ENCODE results near the gene MASP2. TPM values are rescaled to one million over a fixed set of nuclear protein-coding genes. Genes with fewer than 3 reads are reported as not detected.
"Not testable (repeated sequence)": the region's sequence is repeated elsewhere in the genome, so short reads cannot be mapped to it uniquely, and the experiment has no call there.

The MASP2 gene
- total RNA-seq, 1 experiment from 2014 or later: not detected

- peak; percentile 87 for DNase-seq (ENCODE audit: low read depth, low spot score)
Measured at GRCh38 chr1:11059968-11060830, 13.2 kb upstream of the MASP2 start, which contains the start of gene SRM. Gene SRM (minus strand): TSS chr1:11060018. CDS start chr1:11059943, 75 bp downstream.

GRCh38 chr1:11059155-11059967 lies 12.3 kb upstream of the MASP2 start:
- DNase-seq (ENCODE audit: low read depth, low spot score): no peak
- in situ Hi-C loops (cut with HindIII; ENCODE audit: low pct_unique_long_range_greater_than_20kb, low sequenced_read_pairs): no loop called here

More at GRCh38 chr1:11059968-11060830, 13.2 kb upstream of the MASP2 start, which contains the start of gene SRM:
- in situ Hi-C loops (cut with HindIII; ENCODE audit: low pct_unique_long_range_greater_than_20kb, low sequenced_read_pairs): no loop called here

DNA sequence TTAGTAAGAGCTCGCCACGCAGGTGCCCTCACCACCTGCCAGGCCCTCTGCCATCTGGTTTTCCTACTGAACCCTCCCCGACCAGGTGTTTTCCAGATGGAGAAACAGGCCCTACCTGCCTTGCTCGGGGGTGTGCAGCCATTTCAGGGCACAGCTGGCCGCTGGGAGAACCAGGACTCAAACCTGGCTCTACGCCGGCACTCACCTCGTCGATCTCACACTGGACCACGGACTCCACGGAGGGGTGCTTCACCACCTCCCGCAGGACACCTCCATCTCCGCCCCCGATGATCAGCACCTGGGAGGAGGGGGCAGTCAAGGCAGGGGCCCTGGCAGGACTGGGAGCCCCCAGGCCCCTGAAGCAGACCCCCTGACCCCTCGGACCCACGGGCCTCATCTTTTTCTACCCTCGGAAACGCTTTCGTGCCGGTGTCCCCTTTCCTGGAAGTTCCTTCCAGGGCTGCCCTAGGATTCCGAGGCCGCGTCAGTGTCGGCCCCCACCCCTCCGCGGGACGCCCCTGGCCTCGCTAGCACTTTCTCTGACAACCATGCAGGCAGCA lies 11.6 kb upstream of the MASP2 start:
- in situ Hi-C loops (cut with HindIII; ENCODE audit: low pct_unique_long_range_greater_than_20kb, low sequenced_read_pairs): no loop called here
- DNase-seq (ENCODE audit: low read depth, low spot score): no peak

DNA sequence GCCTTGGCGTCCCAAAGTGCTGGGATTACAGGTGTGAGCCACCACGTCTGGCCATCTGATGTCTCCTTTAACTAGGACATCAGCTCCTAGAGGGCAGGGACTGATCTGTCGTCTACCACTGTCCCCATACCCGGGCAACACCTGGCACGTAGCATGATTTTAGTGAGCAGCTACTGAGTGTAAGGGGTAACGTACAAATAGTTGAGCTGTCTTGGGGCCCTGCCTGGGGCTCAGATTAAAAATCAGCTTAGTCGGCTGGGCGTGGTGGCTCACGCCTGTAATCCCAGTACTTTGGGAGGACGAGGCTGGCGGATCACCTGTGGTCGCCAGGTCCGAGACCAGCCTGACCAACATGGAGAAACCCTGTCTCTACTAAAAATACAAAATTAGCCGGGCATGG lies 11.0 kb upstream of the MASP2 start:
- DNase-seq (ENCODE audit: low read depth, low spot score): no peak
- in situ Hi-C loops (cut with HindIII; ENCODE audit: low pct_unique_long_range_greater_than_20kb, low sequenced_read_pairs): no loop called here

GRCh38 chr1:11057477-11057876 lies 10.4 kb upstream of the MASP2 start:
- DNase-seq (ENCODE audit: low read depth, low spot score): no peak
- in situ Hi-C loops (cut with HindIII; ENCODE audit: low pct_unique_long_range_greater_than_20kb, low sequenced_read_pairs): no loop called here

DNA sequence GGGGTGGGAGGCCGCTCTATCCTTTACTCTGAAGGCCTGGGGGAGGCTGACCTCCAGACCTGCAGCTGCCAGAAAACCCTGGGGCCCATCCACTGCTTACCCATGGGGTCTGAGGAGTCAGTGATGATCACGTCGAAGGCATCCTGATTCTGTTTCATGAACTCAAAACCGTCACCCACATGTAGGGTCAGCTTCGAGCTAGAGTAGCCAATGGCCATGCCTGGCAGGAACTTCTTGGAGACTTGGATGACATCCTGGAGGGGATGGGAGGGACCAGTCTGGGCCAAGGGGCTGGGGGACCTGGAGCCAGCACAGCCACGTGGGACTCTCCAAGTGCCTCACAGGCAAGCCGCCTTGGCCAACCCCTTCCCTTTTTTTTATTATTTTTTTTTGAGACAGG lies 9.5 kb upstream of the MASP2 start:
- in situ Hi-C loops (cut with HindIII; ENCODE audit: low pct_unique_long_range_greater_than_20kb, low sequenced_read_pairs): no loop called here
- DNase-seq (ENCODE audit: low read depth, low spot score): no peak

GRCh38 chr1:11055676-11056075 lies 8.6 kb upstream of the MASP2 start:
- no peak for DNase-seq (ENCODE audit: low read depth, low spot score)
- in situ Hi-C loops (cut with HindIII; ENCODE audit: low pct_unique_long_range_greater_than_20kb, low sequenced_read_pairs): no loop called here

GRCh38 chr1:11054666-11055065 lies 7.6 kb upstream of the MASP2 start:
- in situ Hi-C loops (cut with HindIII; ENCODE audit: low pct_unique_long_range_greater_than_20kb, low sequenced_read_pairs): no loop called here
- no peak for DNase-seq (ENCODE audit: low read depth, low spot score)

DNA sequence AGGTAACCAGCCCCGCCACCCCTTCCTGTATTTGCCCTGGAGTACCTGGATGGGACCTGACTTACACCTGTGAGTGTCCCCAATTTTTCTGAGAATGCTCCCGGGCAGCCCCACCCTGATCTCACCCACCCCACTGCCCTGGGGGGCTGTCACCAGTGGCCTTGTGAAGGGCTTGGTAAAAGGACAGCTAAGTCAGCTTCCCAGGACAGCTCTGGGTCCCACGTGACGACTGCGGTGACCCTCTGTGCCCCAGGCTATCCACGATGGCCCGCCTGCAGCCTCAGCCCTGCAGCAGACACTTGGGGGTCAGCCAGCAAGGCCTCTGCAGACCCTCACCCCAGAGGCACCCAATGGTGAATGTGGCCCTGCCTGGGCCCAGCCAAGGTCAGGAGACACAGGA lies 7.1 kb upstream of the MASP2 start:
- in situ Hi-C loops (cut with HindIII; ENCODE audit: low pct_unique_long_range_greater_than_20kb, low sequenced_read_pairs): no loop called here
- no peak for DNase-seq (ENCODE audit: low read depth, low spot score)

- DNase-seq (ENCODE audit: low read depth, low spot score): no peak
- in situ Hi-C loops (cut with HindIII; ENCODE audit: low pct_unique_long_range_greater_than_20kb, low sequenced_read_pairs): no loop called here
Measured at GRCh38 chr1:11053758-11054137, 6.7 kb upstream of the MASP2 start.

DNA sequence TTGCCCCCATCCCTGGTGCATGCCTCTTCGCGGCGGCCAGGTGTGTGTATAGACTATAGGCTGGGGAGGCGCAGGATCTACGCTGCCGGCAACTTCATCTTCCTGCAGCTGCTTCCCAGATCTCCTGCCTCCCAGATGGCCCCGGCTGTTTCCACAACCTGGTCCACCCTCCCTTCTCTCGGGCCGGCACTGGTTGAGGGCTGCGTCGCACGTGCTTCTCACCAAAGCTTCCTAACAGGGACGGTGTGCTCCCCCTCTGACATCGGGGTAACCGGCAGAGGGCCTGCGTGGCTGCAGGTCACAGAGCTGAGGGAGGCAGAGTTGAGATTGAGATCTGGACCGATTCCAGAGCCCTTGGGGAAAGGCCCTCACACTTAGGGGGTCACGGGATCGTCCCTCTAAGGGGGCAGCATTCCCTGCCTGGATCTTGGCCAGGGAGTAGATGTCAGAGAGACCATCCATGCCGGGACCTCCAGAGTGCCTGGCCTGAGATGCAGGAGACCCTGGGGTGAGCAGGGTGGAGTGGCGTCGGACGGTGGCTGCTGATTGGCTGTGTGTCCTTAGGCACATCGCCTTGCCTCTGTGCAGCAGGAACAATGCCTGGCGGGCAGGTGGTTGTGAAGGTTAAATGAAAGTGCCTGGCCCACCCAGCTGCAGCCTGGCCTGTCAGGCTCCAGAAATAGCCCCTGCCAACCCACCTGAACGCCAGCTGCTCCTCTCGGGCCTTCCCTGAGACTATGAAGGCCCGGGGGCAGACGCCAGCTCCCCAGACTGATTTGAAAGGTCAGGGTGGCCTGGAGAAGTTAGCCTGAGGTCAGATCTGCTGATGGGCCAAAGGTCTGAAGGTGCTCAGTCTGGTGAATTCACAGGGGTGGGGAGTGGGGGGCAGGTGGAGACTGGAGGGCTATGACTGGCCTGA lies 6.1 kb upstream of the MASP2 start:
- DNase-seq (ENCODE audit: low read depth, low spot score): no peak
- in situ Hi-C loops (cut with HindIII; ENCODE audit: low pct_unique_long_range_greater_than_20kb, low sequenced_read_pairs): no loop called here

DNA sequence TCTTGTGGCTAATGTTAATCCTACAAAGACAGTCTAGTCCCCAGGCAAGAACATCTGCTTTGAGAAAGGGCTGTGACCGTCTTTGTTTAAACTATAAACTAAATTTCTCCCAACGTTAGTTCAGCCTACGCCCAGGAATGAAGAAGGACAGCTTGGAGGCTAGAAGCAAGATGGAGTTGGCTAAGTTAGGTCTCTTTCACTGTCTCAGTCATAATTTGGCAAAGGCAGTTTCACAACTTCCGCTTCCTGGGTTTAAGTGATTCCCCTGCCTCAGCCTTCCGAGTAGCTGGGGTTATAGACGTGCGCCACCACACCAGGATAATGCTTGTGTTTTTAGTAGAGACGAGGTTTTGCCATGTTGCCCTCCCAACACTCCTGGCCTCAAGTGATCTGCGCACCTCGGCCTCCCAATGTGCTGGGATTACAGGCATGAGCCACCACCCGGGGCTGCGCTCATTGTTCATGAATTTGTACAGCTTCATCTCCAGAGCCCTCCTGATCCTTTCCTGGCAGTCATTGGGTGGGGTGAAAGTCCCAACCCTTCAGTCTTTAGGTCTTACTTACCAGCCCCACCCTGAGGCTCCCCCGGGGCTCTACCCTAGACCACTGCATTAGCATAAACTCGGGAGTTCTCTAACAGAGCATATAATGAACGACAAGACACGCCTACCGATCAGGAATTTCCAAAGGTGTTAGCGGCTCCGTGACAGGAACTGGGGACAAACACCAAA lies 4.9 kb upstream of the MASP2 start:
- in situ Hi-C loops (cut with HindIII; ENCODE audit: low pct_unique_long_range_greater_than_20kb, low sequenced_read_pairs): no loop called here
- DNase-seq (ENCODE audit: low read depth, low spot score): no peak

GRCh38 chr1:11051121-11051520 lies 4.1 kb upstream of the MASP2 start:
- DNase-seq (ENCODE audit: low read depth, low spot score); in situ Hi-C loops (cut with HindIII; ENCODE audit: low pct_unique_long_range_greater_than_20kb, low sequenced_read_pairs): not testable (repeated sequence)

DNA sequence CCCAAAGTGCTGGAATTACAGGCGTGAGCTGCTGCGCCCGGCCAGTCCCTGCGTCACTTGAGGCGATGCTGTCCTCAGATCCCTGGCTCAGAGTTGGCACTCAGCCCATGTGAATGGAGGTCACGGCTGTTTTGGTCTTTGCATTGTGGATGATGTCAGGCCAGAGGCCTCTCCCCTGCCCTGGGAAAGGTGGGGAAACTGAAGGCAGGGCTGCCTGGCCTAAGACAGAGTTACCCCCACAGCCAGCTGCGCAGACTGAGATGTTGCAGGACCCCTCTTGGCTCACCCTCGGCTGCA lies 821 bp downstream of the MASP2 start:
- no peak for DNase-seq (ENCODE audit: low read depth, low spot score)
- in situ Hi-C loops (cut with HindIII; ENCODE audit: low pct_unique_long_range_greater_than_20kb, low sequenced_read_pairs): no loop called here

DNA sequence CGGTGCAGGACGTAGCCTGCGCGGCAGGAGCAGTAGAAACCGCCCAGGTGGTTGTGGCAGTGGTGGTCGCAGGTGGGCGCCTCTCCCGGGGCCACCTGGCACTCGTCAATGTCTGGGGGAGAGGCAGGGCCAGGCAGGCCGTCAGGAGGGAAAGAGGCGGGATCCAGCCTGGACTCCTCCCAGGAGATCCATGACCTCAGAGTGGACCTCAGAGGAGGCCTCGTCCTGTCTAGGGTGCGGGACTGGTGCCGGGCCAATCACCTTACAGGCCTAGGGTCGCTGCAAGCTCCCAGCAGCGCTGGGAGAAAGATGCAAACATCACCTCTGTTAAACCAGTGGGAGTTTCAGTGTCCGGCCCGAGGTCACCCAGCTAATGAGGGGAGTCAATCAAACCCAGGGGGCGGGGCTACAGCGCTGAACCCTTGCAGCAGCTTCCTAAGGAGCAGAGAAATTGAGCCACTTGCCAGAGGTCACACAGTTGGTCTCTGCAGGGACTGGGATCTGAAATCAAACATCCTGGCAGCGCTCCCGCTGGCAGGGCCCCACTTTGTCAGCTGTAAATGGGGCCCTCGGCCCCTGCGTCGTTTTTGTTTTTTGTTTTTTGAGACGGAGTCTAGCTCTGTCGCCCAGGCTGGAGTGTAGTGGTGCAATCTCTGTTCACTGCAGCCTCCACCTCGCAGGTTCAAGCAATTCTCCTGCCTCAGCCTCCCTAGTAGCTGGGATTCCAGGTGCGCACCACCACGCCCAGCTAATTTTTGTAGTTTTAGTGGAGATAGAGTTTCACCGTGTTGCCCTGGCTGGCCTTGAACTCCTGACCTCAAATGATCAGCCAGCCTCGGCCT lies 1.4 kb downstream of the MASP2 start:
- DNase-seq (ENCODE audit: low read depth, low spot score): no peak
- in situ Hi-C loops (cut with HindIII; ENCODE audit: low pct_unique_long_range_greater_than_20kb, low sequenced_read_pairs): no loop called here

DNA sequence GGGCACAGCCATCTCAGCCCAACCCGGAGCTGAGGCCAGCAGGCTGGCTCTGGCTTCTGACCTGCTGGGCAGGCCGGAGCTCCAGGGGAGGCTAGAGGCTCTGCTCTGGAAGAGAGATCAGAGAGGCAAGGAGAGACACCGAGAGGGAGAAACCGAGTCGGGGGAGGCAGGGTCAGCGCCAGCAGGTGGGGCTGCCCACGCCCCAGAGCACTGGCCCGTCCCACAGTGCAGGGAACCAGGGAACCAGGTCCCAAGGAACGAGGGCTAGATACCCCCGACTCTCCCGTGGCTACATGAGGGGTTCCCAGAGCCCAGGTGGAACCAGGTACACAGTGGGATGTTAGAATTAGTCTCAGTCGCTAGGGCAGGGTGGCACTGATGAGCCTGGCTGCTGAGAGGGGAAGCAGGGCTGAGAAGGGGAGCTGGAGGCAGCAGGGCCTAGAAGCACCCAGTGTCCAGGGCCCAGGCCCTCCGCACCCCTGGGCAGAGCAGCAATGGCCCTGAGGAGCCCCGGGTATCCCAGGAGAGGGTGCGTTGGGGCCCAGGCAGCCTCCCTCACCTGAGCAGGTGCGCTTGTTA lies 2.1 kb downstream of the MASP2 start:
- no peak for DNase-seq (ENCODE audit: low read depth, low spot score)
- in situ Hi-C loops (cut with HindIII; ENCODE audit: low pct_unique_long_range_greater_than_20kb, low sequenced_read_pairs): no loop called here
